Fibroblast of peridontal ligament (primary cell): Measurements from ENCODE around the gene L3MBTL4.

ENCODE experiments used
- DNase-seq: peaks from one replicate; pipeline ENCODE4 v3.0.0-alpha.2; 2010; ENCODE audit errors: extremely low read depth

The L3MBTL4 gene

DNA sequence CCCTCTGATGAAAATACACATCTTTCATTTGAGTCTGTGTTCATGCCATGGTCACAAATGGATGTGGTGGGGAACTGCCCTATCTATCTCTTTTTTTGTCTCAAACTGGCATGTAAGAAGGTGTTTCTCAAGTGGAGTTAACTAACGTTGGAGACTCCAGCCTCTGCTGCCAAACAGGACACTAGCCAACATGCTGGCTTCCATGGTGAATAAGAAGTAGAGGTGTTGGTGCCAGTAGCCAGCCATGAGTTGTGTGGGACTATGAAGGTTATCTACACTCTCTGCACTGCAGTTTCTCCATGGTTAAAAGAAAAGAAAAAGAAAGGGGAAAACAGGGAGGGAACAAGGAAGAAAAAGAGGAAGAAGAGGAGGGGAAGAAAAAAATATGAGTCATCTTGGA is 370.4 kb downstream of the L3MBTL4 start:
- no peak for DNase-seq

DNA sequence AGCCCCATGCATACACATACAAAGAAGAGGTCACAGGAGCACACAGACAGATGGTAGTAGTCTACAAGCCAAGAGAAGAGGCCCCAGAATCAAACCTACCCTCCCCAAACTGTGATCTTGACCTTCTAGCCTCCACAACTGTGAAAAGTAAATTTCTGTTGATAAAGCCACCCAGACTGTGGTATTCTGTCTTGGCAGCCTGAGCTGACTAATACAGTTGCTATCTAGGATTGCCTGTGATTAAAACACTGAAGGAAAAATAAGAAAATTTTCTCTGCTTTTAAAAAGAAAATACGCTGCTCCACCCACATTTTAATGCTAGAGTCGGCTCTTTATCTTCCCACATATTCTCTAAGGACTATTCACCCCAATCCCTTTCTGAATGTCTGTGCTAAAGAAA is 375.7 kb downstream of the L3MBTL4 start:
- DNase-seq, result no peak

DNA sequence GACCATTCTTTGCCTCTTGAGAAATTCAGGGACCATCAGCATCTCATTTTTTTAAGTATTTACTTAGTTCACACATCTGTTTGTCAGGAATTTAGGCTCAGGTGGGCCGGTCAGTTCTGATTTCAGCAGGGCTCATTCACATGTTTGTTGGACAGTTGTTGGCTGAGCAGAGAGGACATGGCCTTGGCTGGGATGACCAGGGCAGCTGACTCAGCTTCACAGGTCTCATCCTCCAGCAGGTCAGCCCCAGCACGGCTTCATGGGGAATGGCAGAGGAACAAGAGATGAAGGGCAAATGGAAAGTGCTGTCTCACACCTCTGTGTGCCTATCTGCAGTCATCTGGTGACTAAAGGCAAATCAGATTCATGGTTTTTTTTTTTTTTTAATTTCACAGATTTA is 383.3 kb downstream of the L3MBTL4 start:
- no peak for DNase-seq

DNA sequence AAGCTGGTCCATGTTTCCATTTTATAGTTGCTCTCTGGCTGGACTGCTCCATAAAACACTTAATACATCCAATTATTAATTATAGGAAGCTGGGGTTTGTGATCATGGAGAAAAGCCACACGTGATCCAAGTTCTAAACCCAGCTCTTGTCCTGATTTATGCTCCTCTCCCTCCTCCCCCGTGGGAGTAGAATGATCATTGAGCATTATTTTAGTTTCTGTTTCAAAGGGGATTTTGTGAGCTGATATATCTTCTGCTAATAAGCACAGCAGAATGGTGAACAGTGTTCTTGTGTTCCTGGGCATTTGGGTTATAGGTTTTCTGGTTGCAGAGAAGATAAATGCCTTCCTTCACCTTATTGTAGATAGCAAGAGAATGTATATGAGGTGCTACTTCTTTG is 383.7 kb downstream of the L3MBTL4 start:
- no peak for DNase-seq

DNA sequence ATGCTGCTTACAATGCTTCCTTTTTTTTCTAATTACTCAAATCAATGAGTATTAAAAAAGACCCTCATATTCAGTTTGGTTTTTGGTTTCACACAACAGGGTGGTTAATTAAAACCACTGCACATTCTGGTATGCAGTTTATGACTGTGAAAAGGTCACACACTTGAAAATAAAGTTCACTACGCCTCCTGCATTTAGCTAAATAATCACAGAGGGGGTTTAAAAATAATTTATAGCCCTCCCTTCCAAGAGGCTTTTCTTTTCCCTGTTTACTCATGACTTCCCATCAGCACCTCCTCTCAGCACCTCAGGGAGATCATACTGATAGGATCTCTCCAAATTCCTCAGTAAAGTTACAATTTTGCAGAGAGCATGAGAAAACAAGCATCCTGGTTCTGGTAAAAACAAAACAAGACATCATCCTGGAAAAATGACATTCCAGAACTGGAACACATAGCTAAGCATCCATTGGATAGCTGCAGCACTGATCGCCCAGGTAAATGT is 389.9 kb downstream of the L3MBTL4 start:
- no peak for DNase-seq

DNA sequence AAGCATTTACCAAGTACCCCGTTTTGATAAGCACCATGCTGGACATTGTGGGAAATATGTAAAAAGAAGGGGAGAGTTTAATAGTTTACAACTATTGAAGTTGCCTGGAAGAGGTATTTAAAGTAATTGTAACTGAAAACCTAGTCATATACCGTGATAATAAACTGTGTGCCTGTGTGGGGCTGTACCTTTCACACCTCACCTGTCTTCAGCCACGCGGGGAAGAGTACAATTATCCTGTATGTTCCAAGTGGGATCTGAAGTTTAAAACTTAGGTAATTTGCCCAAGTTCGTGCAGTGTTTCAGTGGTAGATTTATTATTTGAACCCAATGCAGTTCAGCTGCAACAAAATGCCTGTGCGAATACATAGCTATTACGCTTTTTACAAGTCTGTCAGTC is 391.2 kb downstream of the L3MBTL4 start:
- no peak for DNase-seq

- DNase-seq, result peak; percentile 72
Observed at GRCh38 chr18:6022845-6023244, 391.9 kb downstream of the L3MBTL4 start.

DNA sequence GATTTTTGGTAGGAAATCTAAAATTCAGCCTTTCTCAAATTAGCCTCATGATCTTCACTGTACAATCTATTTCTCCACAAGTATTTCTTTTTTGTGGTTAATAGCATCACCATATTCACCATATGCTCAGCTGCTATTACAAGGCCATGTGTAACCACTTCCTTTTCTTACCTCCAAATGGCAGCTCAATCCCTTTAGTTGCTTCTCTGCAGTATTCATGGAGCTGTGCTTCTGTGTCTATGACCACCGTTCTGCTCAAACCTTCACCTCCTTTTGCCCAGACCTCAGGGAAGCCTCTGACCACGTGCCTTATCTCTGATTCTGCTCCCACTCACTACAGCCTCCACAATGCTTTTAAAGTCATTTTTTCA is 392.7 kb downstream of the L3MBTL4 start:
- DNase-seq, result no peak

GRCh38 chr18:6021306-6022073 is 393.2 kb downstream of the L3MBTL4 start:
- DNase-seq, result no peak

- no peak for DNase-seq
Observed at GRCh38 chr18:6018671-6019070, 396.0 kb downstream of the L3MBTL4 start.

- peak; percentile 24 for DNase-seq
Observed at GRCh38 chr18:6017171-6017570, 397.5 kb downstream of the L3MBTL4 start.

GRCh38 chr18:6015364-6015763 is 399.3 kb downstream of the L3MBTL4 start:
- DNase-seq, result no peak

DNA sequence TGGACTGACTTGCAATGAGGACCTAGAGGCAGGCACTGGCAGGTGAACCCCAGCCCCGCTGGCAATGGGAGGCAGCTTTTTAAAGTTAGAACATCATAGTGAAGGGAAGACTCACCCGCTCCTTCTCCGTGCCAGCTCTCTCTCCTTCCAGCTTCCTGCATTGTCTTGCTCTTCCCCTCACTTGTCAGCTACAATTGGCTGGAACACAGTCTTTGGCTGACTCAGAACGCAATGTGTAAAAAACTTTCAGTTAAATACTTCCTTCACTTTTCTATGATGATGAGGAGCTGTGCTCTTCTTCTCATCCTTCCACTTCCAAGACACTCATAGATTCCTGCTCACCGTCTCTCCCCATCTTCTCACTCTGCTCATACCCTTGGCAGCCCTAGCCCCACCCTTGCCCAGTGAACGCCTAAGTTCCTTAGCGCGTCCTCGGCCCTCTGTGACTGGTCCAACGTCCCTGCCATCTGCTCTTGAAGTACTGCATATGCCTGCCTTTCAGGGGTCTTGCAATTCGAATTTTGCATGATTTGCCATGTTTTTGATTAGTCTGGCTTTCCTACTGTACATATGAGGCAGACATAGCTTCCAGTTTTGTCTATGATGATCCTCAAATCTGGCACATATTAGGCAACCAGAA is 401.4 kb downstream of the L3MBTL4 start:
- no peak for DNase-seq

DNA sequence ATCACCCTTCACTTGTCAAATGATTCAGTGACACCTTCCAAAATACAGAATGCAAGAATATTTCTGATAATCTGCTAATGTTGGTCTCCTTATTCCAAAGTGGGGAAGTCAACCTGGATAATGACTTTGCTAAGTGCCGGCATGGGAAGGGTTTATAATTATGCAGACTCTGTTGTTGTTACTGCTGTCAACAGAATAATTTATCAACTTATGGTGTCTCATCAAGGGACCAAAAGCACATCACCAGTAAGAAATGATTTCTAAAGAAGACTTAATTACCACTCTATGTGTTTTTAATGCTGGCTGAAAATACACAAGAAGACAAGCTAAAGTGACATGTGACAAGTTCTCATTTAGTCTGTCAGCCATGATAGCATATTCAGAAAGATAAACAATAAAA is 403.8 kb downstream of the L3MBTL4 start:
- DNase-seq, result no peak

- no peak for DNase-seq
Observed at GRCh38 chr18:6010284-6010683, 404.4 kb downstream of the L3MBTL4 start.

GRCh38 chr18:6009756-6010155 is 405.0 kb downstream of the L3MBTL4 start:
- DNase-seq, result peak; percentile 65

GRCh38 chr18:6004683-6005082 is 410.0 kb downstream of the L3MBTL4 start:
- no peak for DNase-seq

DNA sequence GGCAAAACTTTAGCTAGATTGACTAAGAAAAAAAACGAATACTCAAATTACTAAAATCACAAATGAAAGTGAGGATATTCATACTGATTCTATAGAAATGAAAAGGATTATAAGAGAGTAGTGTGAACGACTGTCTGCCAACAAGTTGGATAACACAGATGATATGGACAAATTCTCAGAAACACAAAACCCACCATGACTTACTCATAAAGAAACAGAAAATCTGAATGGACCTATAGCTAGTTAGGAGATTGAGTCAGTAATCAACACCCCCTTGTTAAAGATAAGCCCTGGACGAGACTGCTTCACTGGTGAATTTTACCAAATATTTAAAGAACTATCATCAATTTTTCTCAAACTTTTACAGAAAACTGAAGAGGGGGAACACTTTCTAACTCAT is 410.6 kb downstream of the L3MBTL4 start:
- DNase-seq, result no peak

DNA sequence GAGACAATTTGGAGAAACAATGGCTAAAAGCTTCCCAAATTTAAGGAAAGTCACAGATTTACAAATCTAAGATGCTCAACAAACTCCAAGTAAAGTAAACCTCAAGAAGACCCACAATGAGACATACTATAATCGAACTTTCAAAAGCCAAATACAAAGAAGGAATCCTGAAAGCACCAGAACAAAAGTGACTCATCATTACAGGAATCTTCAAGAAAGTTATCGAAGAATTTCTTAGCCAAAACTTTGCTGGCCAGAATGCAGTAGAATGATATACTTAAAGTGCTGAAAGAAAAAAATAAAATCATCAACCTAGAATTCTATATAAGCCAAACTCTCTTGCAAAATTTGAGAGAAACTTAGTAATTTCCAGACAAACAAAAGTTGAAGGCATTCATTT is 412.8 kb downstream of the L3MBTL4 start:
- peak; percentile 74 for DNase-seq

DNA sequence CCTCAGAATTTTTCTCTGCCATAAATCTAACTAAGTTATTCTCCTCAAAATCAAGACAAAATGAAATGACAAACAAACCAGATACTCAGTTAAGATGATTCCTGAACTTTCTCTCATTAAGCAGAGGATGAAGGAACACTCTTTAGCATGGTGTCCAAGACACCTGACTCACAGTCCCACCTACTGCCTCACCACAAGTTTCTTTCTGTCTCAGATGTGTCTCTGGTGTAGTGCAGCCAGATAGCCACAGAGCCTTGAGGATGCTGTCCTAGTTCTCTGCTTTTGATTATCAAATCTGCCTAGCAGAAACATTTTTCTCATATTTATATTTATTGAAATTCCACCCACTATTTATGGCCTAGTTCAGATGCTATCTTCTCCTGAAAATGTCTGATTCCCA is 415.8 kb downstream of the L3MBTL4 start:
- no peak for DNase-seq

GRCh38 chr18:5998166-5998881 is 416.4 kb downstream of the L3MBTL4 start:
- no peak for DNase-seq

DNA sequence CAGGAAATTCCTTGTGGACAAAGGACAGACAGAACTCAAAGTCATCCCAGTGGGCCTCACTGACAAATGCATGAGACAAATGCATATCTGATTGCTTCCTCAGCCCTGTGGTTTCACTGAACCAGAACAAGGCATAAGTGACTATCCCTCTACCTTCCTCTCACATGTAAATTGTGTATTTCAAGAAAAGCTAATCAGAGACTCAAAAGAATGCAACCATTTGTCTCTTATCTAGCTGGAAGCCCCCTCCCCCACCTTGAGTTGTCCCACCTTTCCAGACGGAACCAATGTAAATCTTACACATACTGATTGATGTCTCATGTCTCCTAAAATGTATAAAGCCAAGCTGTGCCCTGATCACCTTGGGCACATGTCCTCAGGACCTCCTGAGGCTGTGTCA is 417.4 kb downstream of the L3MBTL4 start:
- DNase-seq, result no peak

- DNase-seq, result no peak
Observed at GRCh38 chr18:5995626-5996025, 419.1 kb downstream of the L3MBTL4 start.
